ENCODE data around the gene SEMA6B.

Gene SEMA6B

GRCh38 chr19:4507804-4508203, 51.7 kb downstream of the SEMA6B start:
- no peak for DNase-seq (ENCODE audit: low read depth)

DNA sequence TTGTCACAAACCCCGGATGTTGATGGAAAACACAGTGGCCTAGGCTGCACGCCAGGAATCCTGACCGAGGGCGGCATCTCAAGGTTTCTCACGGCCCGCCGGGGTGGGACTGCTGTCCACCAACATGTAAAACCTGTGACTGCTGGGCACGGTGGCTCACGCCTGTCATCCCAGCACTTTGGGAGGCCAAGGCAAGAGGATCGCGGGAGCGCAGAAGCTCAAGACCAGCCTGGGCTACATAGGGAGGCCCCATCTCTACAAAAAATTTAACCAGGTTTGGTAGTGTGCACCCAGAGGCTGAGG, 52.4 kb downstream of the SEMA6B start:
- DNase-seq (ENCODE audit: low read depth), result no peak

- DNase-seq (ENCODE audit: low read depth), result peak; percentile 89
Measured at GRCh38 chr19:4506449-4507149, 52.9 kb downstream of the SEMA6B start.

- no peak for DNase-seq (ENCODE audit: low read depth)
Measured at GRCh38 chr19:4505570-4506448, 53.7 kb downstream of the SEMA6B start.

DNA sequence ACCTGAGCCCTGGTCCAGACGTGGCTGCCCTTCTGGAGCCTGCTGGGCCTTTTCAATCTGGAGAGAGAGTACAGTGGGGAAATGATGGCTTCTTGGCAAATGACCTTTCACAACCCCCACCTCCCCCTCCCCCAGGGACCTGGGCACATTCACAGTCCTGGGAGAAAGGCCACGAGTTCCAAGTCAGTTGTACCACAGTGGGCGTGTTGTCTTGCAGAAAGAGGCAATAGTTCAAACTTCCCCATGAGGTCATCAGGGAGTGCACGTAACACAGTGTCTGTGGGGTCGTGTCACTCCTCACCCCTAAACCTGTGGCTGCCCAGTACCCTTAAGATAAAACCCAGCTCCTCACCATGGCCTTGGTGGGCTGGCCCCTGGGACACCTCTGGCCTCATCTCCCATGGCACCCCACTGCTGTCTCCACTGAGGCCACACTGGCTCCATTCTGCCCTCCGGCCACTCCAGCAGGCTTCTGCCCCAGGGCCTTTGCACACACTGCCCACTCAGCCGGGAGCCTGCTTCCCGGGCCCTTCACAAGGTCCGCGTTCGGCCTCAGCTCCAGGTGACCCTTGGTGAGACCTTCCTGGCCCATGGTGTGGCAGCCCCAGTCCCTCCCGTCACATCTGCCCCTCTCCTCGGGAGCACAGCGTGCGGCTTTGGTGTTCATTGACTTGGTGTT, 54.5 kb downstream of the SEMA6B start:
- no peak for DNase-seq (ENCODE audit: low read depth)

GRCh38 chr19:4504297-4504701, 55.2 kb downstream of the SEMA6B start:
- DNase-seq (ENCODE audit: low read depth), result no peak

GRCh38 chr19:4503825-4504170, 55.7 kb downstream of the SEMA6B start:
- no peak for DNase-seq (ENCODE audit: low read depth)

DNA sequence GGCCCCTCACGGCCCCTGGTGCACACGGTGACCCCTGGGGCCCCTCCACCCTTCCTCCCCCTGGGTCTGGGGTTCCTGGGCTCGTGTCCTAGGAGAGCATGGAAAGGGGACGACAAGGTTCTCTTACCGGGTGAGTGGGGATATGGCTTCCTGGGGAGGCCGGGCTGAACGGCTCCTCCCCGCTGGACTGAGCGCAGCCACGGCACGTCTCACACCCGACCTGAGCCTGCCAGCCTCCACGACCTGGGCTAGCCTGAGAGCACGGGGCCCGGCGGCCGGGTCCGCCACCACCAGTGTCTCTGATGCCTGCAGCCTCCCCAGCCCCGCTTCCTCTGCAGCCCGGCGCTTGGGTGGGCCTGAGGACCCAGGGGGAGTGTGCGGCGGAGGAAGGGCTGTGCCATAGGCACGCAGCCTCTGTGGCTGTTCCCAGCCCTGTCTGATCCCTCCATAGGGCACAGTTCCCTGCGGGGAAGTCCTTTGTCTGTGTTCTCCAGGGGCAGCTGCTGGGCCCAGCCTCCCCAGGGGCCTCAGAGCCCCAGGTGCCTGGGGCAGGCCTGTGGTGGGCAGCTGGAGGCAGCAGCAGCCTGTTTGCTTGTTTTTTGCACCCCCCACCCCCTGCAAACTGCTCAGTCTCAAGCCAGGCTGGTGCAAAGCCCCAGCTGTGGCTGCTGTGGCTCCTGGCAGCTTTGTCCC, 56.2 kb downstream of the SEMA6B start:
- no peak for DNase-seq (ENCODE audit: low read depth)

DNA sequence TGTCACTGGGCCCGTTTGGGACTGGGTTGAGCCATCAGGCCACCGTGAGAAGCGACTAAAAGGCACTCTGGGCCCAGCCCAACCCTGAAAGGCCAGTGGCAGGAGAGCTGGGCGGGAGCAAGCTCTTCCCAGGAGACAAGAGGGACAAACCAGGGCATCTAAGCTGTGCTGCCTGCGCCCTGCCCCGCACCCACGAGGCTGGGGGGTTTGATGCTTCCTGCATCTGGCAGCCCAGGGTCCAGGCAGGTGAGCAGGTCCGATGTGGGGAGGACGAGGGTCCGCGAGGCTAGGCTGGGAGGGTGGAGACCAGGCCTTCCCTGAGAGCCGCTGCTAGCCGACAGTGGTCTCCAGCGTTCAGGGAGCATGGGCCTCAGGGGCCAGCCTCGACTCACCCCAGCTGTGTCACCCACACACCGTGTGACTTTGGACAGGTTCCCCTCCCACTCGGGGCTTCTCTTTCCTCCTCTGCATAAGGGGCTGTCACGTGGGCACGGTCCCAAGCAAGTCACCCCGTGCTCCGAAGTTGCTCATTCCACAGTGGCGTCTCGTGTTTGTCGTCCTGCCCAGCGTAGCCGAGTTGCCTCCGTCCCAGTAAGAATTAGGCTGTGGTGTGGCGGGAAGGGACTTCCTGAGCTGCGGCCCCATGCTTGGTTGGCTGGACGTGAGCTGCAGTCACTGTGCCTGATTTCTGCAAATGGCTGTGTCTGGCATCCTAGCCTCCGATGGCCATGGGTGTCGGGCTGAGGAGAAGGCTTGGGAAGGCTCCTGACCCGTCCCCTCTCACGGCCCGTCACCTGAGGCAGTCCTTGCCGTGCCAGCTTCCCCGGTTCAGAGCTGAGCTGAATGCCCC, 57.0 kb downstream of the SEMA6B start:
- no peak for DNase-seq (ENCODE audit: low read depth)

DNA sequence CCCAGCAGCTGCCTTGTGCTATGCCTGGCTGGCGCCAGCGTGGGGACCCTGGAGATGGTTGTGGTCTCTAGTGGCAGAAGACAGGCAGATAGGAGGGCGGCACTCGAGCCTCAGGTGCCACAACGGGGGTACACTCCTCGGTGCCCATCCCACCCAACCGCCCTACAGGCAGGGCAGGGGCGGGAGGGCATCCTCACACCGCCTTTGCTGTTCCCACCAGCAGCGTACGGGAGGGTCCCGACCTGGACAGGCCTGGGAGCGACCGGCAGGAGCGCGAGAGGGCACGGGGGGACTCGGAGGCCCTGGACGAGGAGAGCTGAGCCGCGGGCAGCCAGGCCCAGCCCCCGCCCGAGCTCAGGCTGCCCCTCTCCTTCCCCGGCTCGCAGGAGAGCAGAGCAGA, 57.8 kb downstream of the SEMA6B start:
- DNase-seq (ENCODE audit: low read depth), result no peak

- DNase-seq (ENCODE audit: low read depth), result no peak
Measured at GRCh38 chr19:4500841-4501591, 58.5 kb downstream of the SEMA6B start.

DNA sequence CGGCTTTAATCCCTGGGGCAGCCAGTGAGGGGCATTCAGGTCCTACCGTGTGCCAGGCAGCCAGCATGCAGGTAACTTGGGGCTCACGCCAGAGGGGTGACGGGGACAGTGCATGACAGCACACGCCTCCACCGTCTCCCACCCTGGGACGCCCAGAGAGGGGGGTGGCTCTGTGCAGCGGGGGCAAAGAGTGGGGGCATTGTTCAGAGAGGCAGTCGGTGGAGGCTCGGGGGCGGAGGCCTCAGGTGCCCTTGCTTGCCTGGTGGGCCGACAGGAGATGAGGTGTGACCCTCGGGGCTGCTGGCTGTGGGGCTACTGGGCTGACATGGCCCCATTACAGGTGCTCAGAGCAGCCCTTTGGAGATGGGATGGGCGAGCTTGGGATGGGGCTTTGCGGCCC, 59.6 kb downstream of the SEMA6B start:
- DNase-seq (ENCODE audit: low read depth), result no peak

GRCh38 chr19:4499318-4499717, 60.2 kb downstream of the SEMA6B start:
- no peak for DNase-seq (ENCODE audit: low read depth)

- no peak for DNase-seq (ENCODE audit: low read depth)
Measured at GRCh38 chr19:4498694-4499093, 60.8 kb downstream of the SEMA6B start.

GRCh38 chr19:4497770-4498389, 61.6 kb downstream of the SEMA6B start:
- DNase-seq (ENCODE audit: low read depth), result no peak

GRCh38 chr19:4496304-4496703, 63.2 kb downstream of the SEMA6B start:
- DNase-seq (ENCODE audit: low read depth), result no peak

DNA sequence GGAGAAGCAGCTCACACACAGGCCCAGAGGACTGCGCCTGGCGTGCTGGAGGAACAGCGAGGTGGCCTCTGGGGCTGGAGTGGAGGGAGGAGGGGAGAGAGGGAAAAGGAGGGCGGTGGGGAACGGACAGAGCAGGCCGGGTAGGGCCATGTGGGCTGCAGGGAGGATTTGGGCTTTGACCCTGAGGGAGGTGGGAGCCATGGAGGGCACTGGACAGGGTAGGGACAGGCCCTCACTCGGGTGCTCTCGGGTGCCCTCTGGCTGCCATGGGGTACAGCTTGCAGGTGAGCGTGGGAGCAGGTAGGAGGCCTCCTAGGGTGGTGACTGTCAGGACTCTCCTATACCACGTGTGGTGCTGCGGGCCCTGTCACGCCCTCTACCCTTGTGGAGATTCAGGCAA, 64.0 kb downstream of the SEMA6B start:
- DNase-seq (ENCODE audit: low read depth), result no peak

- no peak for DNase-seq (ENCODE audit: low read depth)
Measured at GRCh38 chr19:4494691-4495064, 64.8 kb downstream of the SEMA6B start.

- DNase-seq (ENCODE audit: low read depth), result no peak
Measured at GRCh38 chr19:4493929-4494690, 65.4 kb downstream of the SEMA6B start.
